Activated CD4-positive, alpha-beta memory T cell treated with anti-CD3 and anti-CD28 coated beads, Interleukin-2, amount 10 ng/mL, durations not matched to agents 7 days and 5 days (primary cell): Measurements from ENCODE around the gene SYT9. TPM values are rescaled to one million over a fixed set of nuclear protein-coding genes. Genes with fewer than 3 reads are reported as not detected.
A peak's percentile ranks its signal among the peaks of the same experiment; 100 is the strongest.

Source experiments
- CTCF ChIA-PET: fragments of 350-600 bp; sonication (Branson Sonifier 250); formaldehyde crosslinking; loops from one replicate; lab custom pipeline; 2021; ENCODE audit warnings: antibody characterized with exemption, inconsistent platforms; lab: Charles Lee
- POLR2A ChIA-PET: fragments of 350-600 bp; sonication (Branson Sonifier 250); formaldehyde crosslinking; loops from one replicate; lab custom pipeline; 2021; ENCODE audit warnings: antibody characterized with exemption; lab: Charles Lee
- DNase-seq: peaks from one replicate; pipeline ENCODE4 v3.0.0-alpha.2; 2020
- H3K27ac Mint-ChIP-seq: one replicate; pipeline ENCODE4 v1.8.0; 2021; ENCODE audit warnings: mild to moderate bottlenecking, mixed read lengths
- H3K27me3 Mint-ChIP-seq: one replicate; pipeline ENCODE4 v1.8.0; 2021; ENCODE audit warnings: mixed read lengths
- H3K36me3 Mint-ChIP-seq: one replicate; pipeline ENCODE4 v1.8.0; 2021; ENCODE audit warnings: low read depth, mixed read lengths
- H3K4me1 Mint-ChIP-seq: one replicate; pipeline ENCODE4 v1.8.0; 2021; ENCODE audit warnings: mixed read lengths
- H3K4me3 Mint-ChIP-seq: one replicate; pipeline ENCODE4 v1.8.0; 2021; ENCODE audit warnings: mild to moderate bottlenecking, mixed read lengths
- H3K9me3 Mint-ChIP-seq: one replicate; pipeline ENCODE4 v1.8.0; 2021; ENCODE audit warnings: mixed read lengths
- total RNA-seq, 2 experiments: library from RNA; stranded (reverse); gene quantifications; one replicate each; pipeline ENCODE4 v1.2.3, GENCODE V29; 2021

SYT9 gene
- not detected for total RNA-seq

- POLR2A ChIA-PET: no interaction called here
- DNase-seq: peak; percentile 29
- Mint-ChIP-seq H3K4me3 (peak within 1 kb of the TSS; percentile 49), H3K36me3 (no peaks in the 10 kb centered on the region), H3K4me1 (peaks cover 4% of the 10 kb centered on the region), H3K27ac (no peak within 1 kb of the TSS), H3K27me3 (peaks cover 55% of the 10 kb centered on the region), H3K9me3 (no peaks in the 10 kb centered on the region)
- CTCF ChIA-PET: interaction anchor here (0.5 kb wide), 1 partner anchor 443 kb away, joined by 3 read pairs; no protein-coding TSS in a partner anchor
These were observed at the start of gene SYT9 for GRCh38 chr11:7251836-7252682. SYT9 (plus strand) TSS chr11:7251904; CDS start chr11:7252187, 283 bp downstream.

GRCh38 chr11:7202412-7202811 lies 49.3 kb upstream of the SYT9 start:
- H3K36me3 Mint-ChIP-seq: no peaks in the 10 kb centered on the region
- no peak for DNase-seq
- H3K27ac Mint-ChIP-seq: no peak overlapping the region
- ChIA-PET CTCF (no interaction called here), POLR2A (no interaction called here)
- H3K4me3 Mint-ChIP-seq: no peak overlapping the region
- H3K27me3 Mint-ChIP-seq: peaks cover 12% of the 10 kb centered on the region
- no peaks in the 10 kb centered on the region for H3K9me3 Mint-ChIP-seq
- H3K4me1 Mint-ChIP-seq: no peaks in the 10 kb centered on the region

GRCh38 chr11:7204778-7205177 lies 46.9 kb upstream of the SYT9 start:
- ChIA-PET POLR2A (no interaction called here), CTCF (no interaction called here)
- H3K27me3 Mint-ChIP-seq: peaks cover 8% of the 10 kb centered on the region
- DNase-seq: no peak
- H3K9me3 Mint-ChIP-seq: no peaks in the 10 kb centered on the region
- no peaks in the 10 kb centered on the region for H3K36me3 Mint-ChIP-seq
- no peak overlapping the region for H3K27ac Mint-ChIP-seq
- no peak overlapping the region for H3K4me3 Mint-ChIP-seq
- no peaks in the 10 kb centered on the region for H3K4me1 Mint-ChIP-seq

GRCh38 chr11:7208391-7208790 lies 43.3 kb upstream of the SYT9 start:
- no peak for DNase-seq
- Mint-ChIP-seq H3K4me1 (no peaks in the 10 kb centered on the region), H3K27me3 (peaks cover 6% of the 10 kb centered on the region), H3K4me3 (no peak overlapping the region), H3K27ac (no peak overlapping the region), H3K36me3 (no peaks in the 10 kb centered on the region), H3K9me3 (no peaks in the 10 kb centered on the region)
- ChIA-PET POLR2A (no interaction called here), CTCF (no interaction called here)

- no peak for DNase-seq
- H3K9me3 Mint-ChIP-seq: no peaks in the 10 kb centered on the region
- H3K27me3 Mint-ChIP-seq: peaks cover 18% of the 10 kb centered on the region
- no peak overlapping the region for H3K27ac Mint-ChIP-seq
- H3K4me1 Mint-ChIP-seq: no peaks in the 10 kb centered on the region
- ChIA-PET POLR2A (no interaction called here), CTCF (no interaction called here)
- H3K4me3 Mint-ChIP-seq: no peak overlapping the region
- H3K36me3 Mint-ChIP-seq: no peaks in the 10 kb centered on the region
These were observed 32.2 kb upstream of the SYT9 start for GRCh38 chr11:7219491-7219890.

GRCh38 chr11:7220636-7221035 lies 31.1 kb upstream of the SYT9 start:
- no peak overlapping the region for H3K4me3 Mint-ChIP-seq
- no peak for DNase-seq
- H3K27ac Mint-ChIP-seq: no peak overlapping the region
- no peaks in the 10 kb centered on the region for H3K9me3 Mint-ChIP-seq
- ChIA-PET POLR2A (no interaction called here), CTCF (no interaction called here)
- peaks cover 18% of the 10 kb centered on the region for H3K27me3 Mint-ChIP-seq
- H3K36me3 Mint-ChIP-seq: no peaks in the 10 kb centered on the region
- H3K4me1 Mint-ChIP-seq: no peaks in the 10 kb centered on the region

GRCh38 chr11:7222619-7223018 lies 29.1 kb upstream of the SYT9 start:
- Mint-ChIP-seq H3K27ac (no peak overlapping the region), H3K4me1 (no peaks in the 10 kb centered on the region), H3K27me3 (peaks cover 16% of the 10 kb centered on the region), H3K4me3 (no peak overlapping the region), H3K9me3 (no peaks in the 10 kb centered on the region), H3K36me3 (no peaks in the 10 kb centered on the region)
- ChIA-PET POLR2A (no interaction called here), CTCF (no interaction called here)
- no peak for DNase-seq

- no peaks in the 10 kb centered on the region for H3K36me3 Mint-ChIP-seq
- H3K9me3 Mint-ChIP-seq: no peaks in the 10 kb centered on the region
- POLR2A ChIA-PET: no interaction called here
- no peak overlapping the region for H3K27ac Mint-ChIP-seq
- H3K4me3 Mint-ChIP-seq: no peak overlapping the region
- no peaks in the 10 kb centered on the region for H3K4me1 Mint-ChIP-seq
- DNase-seq: no peak
- CTCF ChIA-PET: no interaction called here
- peaks cover 23% of the 10 kb centered on the region for H3K27me3 Mint-ChIP-seq
These were observed 11.8 kb upstream of the SYT9 start for GRCh38 chr11:7239877-7240276.

GRCh38 chr11:7245341-7245740 lies 6.4 kb upstream of the SYT9 start:
- CTCF ChIA-PET: no interaction called here
- Mint-ChIP-seq H3K9me3 (no peaks in the 10 kb centered on the region), H3K4me3 (no peak overlapping the region), H3K27me3 (peaks cover 24% of the 10 kb centered on the region), H3K4me1 (no peaks in the 10 kb centered on the region), H3K36me3 (no peaks in the 10 kb centered on the region), H3K27ac (no peak overlapping the region)
- DNase-seq: no peak
- POLR2A ChIA-PET: no interaction called here

- no peak overlapping the region for H3K4me3 Mint-ChIP-seq
- POLR2A ChIA-PET: no interaction called here
- H3K27ac Mint-ChIP-seq: no peak overlapping the region
- no peaks in the 10 kb centered on the region for H3K9me3 Mint-ChIP-seq
- DNase-seq: no peak
- CTCF ChIA-PET: no interaction called here
- no peaks in the 10 kb centered on the region for H3K36me3 Mint-ChIP-seq
- H3K27me3 Mint-ChIP-seq: peaks cover 32% of the 10 kb centered on the region
- peaks cover 1% of the 10 kb centered on the region for H3K4me1 Mint-ChIP-seq
These were observed 5.5 kb upstream of the SYT9 start for GRCh38 chr11:7246179-7246578.

GRCh38 chr11:7250166-7250565 lies 1.5 kb upstream of the SYT9 start:
- no peak for DNase-seq
- no peaks in the 10 kb centered on the region for H3K36me3 Mint-ChIP-seq
- peaks cover 4% of the 10 kb centered on the region for H3K4me1 Mint-ChIP-seq
- H3K9me3 Mint-ChIP-seq: no peaks in the 10 kb centered on the region
- no peak overlapping the region for H3K4me3 Mint-ChIP-seq
- H3K27ac Mint-ChIP-seq: no peak overlapping the region
- H3K27me3 Mint-ChIP-seq: peaks cover 50% of the 10 kb centered on the region
- ChIA-PET CTCF (no interaction called here), POLR2A (no interaction called here)

- Mint-ChIP-seq H3K4me3 (no peak overlapping the region), H3K27ac (no peak overlapping the region)
These were observed 243 bp upstream of the SYT9 start for GRCh38 chr11:7251487-7251835.

GRCh38 chr11:7252683-7253213 lies 1.0 kb downstream of the SYT9 start:
- Mint-ChIP-seq H3K4me3 (peak overlapping the region; percentile 49), H3K4me1 (peaks cover 4% of the 10 kb centered on the region), H3K36me3 (no peaks in the 10 kb centered on the region), H3K27me3 (peaks cover 55% of the 10 kb centered on the region), H3K27ac (no peak overlapping the region), H3K9me3 (no peaks in the 10 kb centered on the region)
- CTCF ChIA-PET: no interaction called here
- DNase-seq: no peak
- POLR2A ChIA-PET: no interaction called here

More at GRCh38 chr11:7251487-7251835, 243 bp upstream of the SYT9 start:
- Mint-ChIP-seq H3K9me3 (no peaks in the 10 kb centered on the region), H3K27me3 (peaks cover 53% of the 10 kb centered on the region), H3K36me3 (no peaks in the 10 kb centered on the region), H3K4me1 (peaks cover 4% of the 10 kb centered on the region)
- CTCF ChIA-PET: no interaction called here
- DNase-seq: no peak
- POLR2A ChIA-PET: no interaction called here

GRCh38 chr11:7253800-7254199 lies 2.1 kb downstream of the SYT9 start:
- ChIA-PET POLR2A (no interaction called here), CTCF (no interaction called here)
- H3K27ac Mint-ChIP-seq: no peak overlapping the region
- H3K27me3 Mint-ChIP-seq: peaks cover 50% of the 10 kb centered on the region
- DNase-seq: no peak
- H3K36me3 Mint-ChIP-seq: no peaks in the 10 kb centered on the region
- H3K9me3 Mint-ChIP-seq: no peaks in the 10 kb centered on the region
- no peak overlapping the region for H3K4me3 Mint-ChIP-seq
- H3K4me1 Mint-ChIP-seq: peaks cover 4% of the 10 kb centered on the region
